T-helper 1 cell treated with Interleukin-12 subunit alpha and Interleukin-12 subunit beta and Interleukin-4 antibody, amounts not matched to agents 30 μg/mL and 1 μg/mL, for 36 hours (primary cell): ENCODE results near the gene FANK1.
"Not testable (repeated sequence)": the region's sequence is repeated elsewhere in the genome, so short reads cannot be mapped to it uniquely, and the experiment has no call there.

Experiments used
- H3K27ac Mint-ChIP-seq: one replicate; pipeline ENCODE4 v1.8.0; 2021; ENCODE audit warnings: mild to moderate bottlenecking, mixed read lengths
- H3K27me3 Mint-ChIP-seq: one replicate; pipeline ENCODE4 v1.8.0; 2021; ENCODE audit warnings: low read depth, mixed read lengths
- H3K36me3 Mint-ChIP-seq: one replicate; pipeline ENCODE4 v1.8.0; 2021; ENCODE audit warnings: low read depth, mixed read lengths
- H3K4me1 Mint-ChIP-seq: one replicate; pipeline ENCODE4 v1.8.0; 2021; ENCODE audit warnings: low read depth, mixed read lengths
- H3K4me3 Mint-ChIP-seq: one replicate; pipeline ENCODE4 v1.8.0; 2021; ENCODE audit warnings: mild to moderate bottlenecking, moderate library complexity, mixed read lengths
- H3K9me3 Mint-ChIP-seq: one replicate; pipeline ENCODE4 v1.8.0; 2021; ENCODE audit warnings: mixed read lengths

FANK1 gene

GRCh38 chr10:126027692-126028091 is 131.3 kb downstream of the FANK1 start:
- Mint-ChIP-seq H3K9me3 (peaks cover 19% of the 10 kb centered on the region), H3K4me1 (no peaks in the 10 kb centered on the region), H3K27me3 (no peaks in the 10 kb centered on the region), H3K36me3 (no peaks in the 10 kb centered on the region), H3K27ac (no peak overlapping the region), H3K4me3 (no peak overlapping the region)

GRCh38 chr10:126029999-126030398 is 133.6 kb downstream of the FANK1 start:
- H3K4me3 Mint-ChIP-seq, result no peak overlapping the region
- H3K9me3 Mint-ChIP-seq, result peaks cover 19% of the 10 kb centered on the region
- no peak overlapping the region for H3K27ac Mint-ChIP-seq
- no peaks in the 10 kb centered on the region for H3K27me3 Mint-ChIP-seq
- no peaks in the 10 kb centered on the region for H3K4me1 Mint-ChIP-seq
- no peaks in the 10 kb centered on the region for H3K36me3 Mint-ChIP-seq

- H3K36me3 Mint-ChIP-seq, result no peaks in the 10 kb centered on the region
- H3K4me1 Mint-ChIP-seq, result no peaks in the 10 kb centered on the region
- H3K4me3 Mint-ChIP-seq, result no peak overlapping the region
- H3K27ac Mint-ChIP-seq, result no peak overlapping the region
- peaks cover 4% of the 10 kb centered on the region for H3K9me3 Mint-ChIP-seq
- H3K27me3 Mint-ChIP-seq, result no peaks in the 10 kb centered on the region
Observed at GRCh38 chr10:126034586-126034985, 138.2 kb downstream of the FANK1 start.

GRCh38 chr10:126036515-126036914 is 140.2 kb downstream of the FANK1 start:
- no peak overlapping the region for H3K4me3 Mint-ChIP-seq
- no peaks in the 10 kb centered on the region for H3K4me1 Mint-ChIP-seq
- no peaks in the 10 kb centered on the region for H3K9me3 Mint-ChIP-seq
- H3K27ac Mint-ChIP-seq, result no peak overlapping the region
- no peaks in the 10 kb centered on the region for H3K27me3 Mint-ChIP-seq
- H3K36me3 Mint-ChIP-seq, result no peaks in the 10 kb centered on the region

GRCh38 chr10:126037946-126038345 is 141.6 kb downstream of the FANK1 start:
- Mint-ChIP-seq H3K9me3 (no peaks in the 10 kb centered on the region), H3K36me3 (no peaks in the 10 kb centered on the region), H3K4me3 (no peak overlapping the region), H3K27me3 (no peaks in the 10 kb centered on the region), H3K4me1 (peaks cover 8% of the 10 kb centered on the region), H3K27ac (no peak overlapping the region)

- H3K27ac Mint-ChIP-seq, result no peak overlapping the region
- peaks cover 8% of the 10 kb centered on the region for H3K4me1 Mint-ChIP-seq
Observed at GRCh38 chr10:126041117-126041516, 144.8 kb downstream of the FANK1 start.

GRCh38 chr10:126041804-126042231 is 145.5 kb downstream of the FANK1 start:
- Mint-ChIP-seq H3K4me1 (peaks cover 8% of the 10 kb centered on the region), H3K9me3 (no peaks in the 10 kb centered on the region), H3K36me3 (no peaks in the 10 kb centered on the region), H3K27me3 (no peaks in the 10 kb centered on the region), H3K27ac (peak overlapping the region; percentile 70), H3K4me3 (no peak overlapping the region)

More at GRCh38 chr10:126041117-126041516, 144.8 kb downstream of the FANK1 start:
- Mint-ChIP-seq H3K36me3 (no peaks in the 10 kb centered on the region), H3K27me3 (no peaks in the 10 kb centered on the region), H3K4me3 (no peak overlapping the region), H3K9me3 (no peaks in the 10 kb centered on the region)

- Mint-ChIP-seq H3K27me3 (no peaks in the 10 kb centered on the region), H3K4me1 (peaks cover 8% of the 10 kb centered on the region), H3K36me3 (no peaks in the 10 kb centered on the region), H3K27ac (peak overlapping the region; percentile 70), H3K4me3 (no peak overlapping the region), H3K9me3 (no peaks in the 10 kb centered on the region)
Observed at GRCh38 chr10:126042354-126042753, 146.0 kb downstream of the FANK1 start.

GRCh38 chr10:126042906-126043305 is 146.5 kb downstream of the FANK1 start:
- no peaks in the 10 kb centered on the region for H3K27me3 Mint-ChIP-seq
- H3K36me3 Mint-ChIP-seq, result no peaks in the 10 kb centered on the region
- no peak overlapping the region for H3K4me3 Mint-ChIP-seq
- peaks cover 8% of the 10 kb centered on the region for H3K4me1 Mint-ChIP-seq
- H3K27ac Mint-ChIP-seq, result no peak overlapping the region
- H3K9me3 Mint-ChIP-seq, result no peaks in the 10 kb centered on the region

GRCh38 chr10:126043389-126043788 is 147.0 kb downstream of the FANK1 start:
- Mint-ChIP-seq H3K36me3 (no peaks in the 10 kb centered on the region), H3K27me3 (no peaks in the 10 kb centered on the region), H3K27ac (no peak overlapping the region), H3K9me3 (no peaks in the 10 kb centered on the region), H3K4me3 (no peak overlapping the region), H3K4me1 (peaks cover 8% of the 10 kb centered on the region)

GRCh38 chr10:126045861-126046260 is 149.5 kb downstream of the FANK1 start:
- Mint-ChIP-seq H3K4me3 (no peak overlapping the region), H3K9me3 (no peaks in the 10 kb centered on the region), H3K36me3 (no peaks in the 10 kb centered on the region), H3K4me1 (peaks cover 8% of the 10 kb centered on the region), H3K27me3 (no peaks in the 10 kb centered on the region), H3K27ac (no peak overlapping the region)

GRCh38 chr10:126046831-126047230 is 150.5 kb downstream of the FANK1 start:
- Mint-ChIP-seq H3K27ac (no peak overlapping the region), H3K9me3 (no peaks in the 10 kb centered on the region), H3K36me3 (no peaks in the 10 kb centered on the region), H3K4me1 (peaks cover 5% of the 10 kb centered on the region), H3K27me3 (no peaks in the 10 kb centered on the region), H3K4me3 (no peak overlapping the region)

GRCh38 chr10:126047749-126048148 is 151.4 kb downstream of the FANK1 start:
- H3K4me3 Mint-ChIP-seq, H3K27me3 Mint-ChIP-seq, H3K9me3 Mint-ChIP-seq, H3K27ac Mint-ChIP-seq, H3K36me3 Mint-ChIP-seq, H3K4me1 Mint-ChIP-seq: not testable (repeated sequence)

- Mint-ChIP-seq H3K27me3 (no peaks in the 10 kb centered on the region), H3K27ac (no peak overlapping the region), H3K36me3 (no peaks in the 10 kb centered on the region), H3K4me3 (no peak overlapping the region), H3K9me3 (no peaks in the 10 kb centered on the region), H3K4me1 (no peaks in the 10 kb centered on the region)
Observed at GRCh38 chr10:126049759-126050700, 153.7 kb downstream of the FANK1 start.

GRCh38 chr10:126052171-126052570 is 155.8 kb downstream of the FANK1 start:
- Mint-ChIP-seq H3K27ac (no peak overlapping the region), H3K4me1 (no peaks in the 10 kb centered on the region), H3K27me3 (no peaks in the 10 kb centered on the region), H3K36me3 (no peaks in the 10 kb centered on the region), H3K4me3 (no peak overlapping the region), H3K9me3 (peaks cover 3% of the 10 kb centered on the region)
